ENCODE data around the gene PSMB10. TPM values are rescaled to one million over a fixed set of nuclear protein-coding genes. Genes with fewer than 3 reads are reported as not detected.
A peak's percentile ranks its signal among the peaks of the same experiment; 100 is the strongest.
"Not testable (repeated sequence)": the region's sequence is repeated elsewhere in the genome, so short reads cannot be mapped to it uniquely, and the experiment has no call there.

Gene PSMB10
- total RNA-seq, 1 experiment from 2014 or later: 24.5 TPM

DNA sequence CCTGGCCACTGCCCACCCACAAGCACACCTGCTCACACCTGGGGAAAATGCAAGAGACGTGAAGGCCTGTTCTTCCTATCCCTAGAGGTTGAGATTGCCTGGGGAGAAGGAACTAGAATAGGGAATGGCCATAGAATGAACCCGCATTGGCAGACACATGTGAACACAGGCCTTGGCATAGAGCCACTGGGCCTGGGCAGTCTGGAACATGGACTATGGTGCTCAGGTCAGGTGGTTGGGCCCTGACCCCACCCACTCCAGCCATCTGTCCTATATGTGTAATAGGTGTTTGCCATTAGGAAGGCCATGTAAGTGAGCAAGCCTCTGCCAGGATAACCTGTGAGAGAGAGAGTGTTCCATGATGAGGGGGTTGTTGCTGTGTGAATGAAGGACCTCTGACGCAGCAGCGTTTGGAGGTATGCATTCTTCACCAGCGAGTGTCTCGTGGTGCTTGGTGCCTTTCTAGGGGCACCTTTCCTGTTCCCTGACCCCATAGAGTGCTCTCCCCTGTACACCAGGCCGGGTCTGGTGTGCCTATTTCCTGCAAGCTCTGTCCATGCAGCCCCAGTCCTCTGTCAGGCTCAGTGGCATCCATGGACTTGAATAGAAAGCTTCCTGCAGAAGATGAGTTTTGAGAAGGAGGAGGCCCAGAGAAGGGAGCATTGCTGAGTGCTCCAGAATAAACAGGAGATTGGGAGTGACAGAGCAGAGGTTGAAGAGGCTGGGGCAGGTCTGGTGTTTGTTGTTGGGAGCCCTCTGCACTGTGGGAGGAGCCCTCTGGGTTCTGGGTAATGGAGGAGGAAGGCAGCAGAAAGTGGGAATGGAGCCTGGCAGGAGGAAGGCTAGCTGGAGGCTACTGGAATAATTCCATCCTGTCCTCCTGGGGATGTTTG is 20.6 kb downstream of the PSMB10 start:
- no CpG with 5 or more reads among the region's 7 CpGs for whole genome bisulfite sequencing (ENCODE audit: extremely low coverage, insufficient read length, low lambda C conversion rate)
- no peaks in the 10 kb centered on the region for H3K9me3 Mint-ChIP-seq
- no peak overlapping the region for H3T11ph ChIP-seq (ENCODE audit: low read length)
- H3K14ac ChIP-seq (ENCODE audit: insufficient read depth, low read length): no peak overlapping the region
- no peak overlapping the region for H3K4me3 Mint-ChIP-seq
- no peaks in the 10 kb centered on the region for H3K9me3 ChIP-seq (ENCODE audit: control insufficient read depth, low read depth, low read length)
- H3K4me2 ChIP-seq (ENCODE audit: insufficient read depth, insufficient read length, low read length): no peak overlapping the region
- H3K23ac ChIP-seq (ENCODE audit: insufficient read length, low read depth, low read length): no peak overlapping the region
- no peak overlapping the region for H3K18ac ChIP-seq (ENCODE audit: insufficient read length, low read depth, low read length)
- peaks cover 12 to 23% of the 10 kb centered on the region in 2 experiments for H3K4me1 Mint-ChIP-seq
- no peak overlapping the region for H2AK5ac ChIP-seq (ENCODE audit: insufficient read length, low read length)
- no peaks in the 10 kb centered on the region; the same call in 1 of the 2 replicates for H3K27me3 Mint-ChIP-seq (ENCODE audit: low read depth)
- H3K4me1 ChIP-seq (ENCODE audit: insufficient read depth, low read length): peaks cover 7% of the 10 kb centered on the region; the same call in 1 of the 2 replicates
- H3K9ac ChIP-seq (ENCODE audit: extremely low read depth, insufficient read length, low read length): no peak overlapping the region
- no peaks in the 10 kb centered on the region for H4K20me1 ChIP-seq (ENCODE audit: control insufficient read depth, insufficient read depth, insufficient read length)
- H3K23me2 ChIP-seq (ENCODE audit: insufficient read length, low read depth, low read length, poor library complexity, severe bottlenecking): no peaks in the 10 kb centered on the region
- no peak overlapping the region for H4K91ac ChIP-seq (ENCODE audit: insufficient read length, low read depth, low read length)
- H4K5ac ChIP-seq (ENCODE audit: insufficient read length, low read depth, low read length): no peak overlapping the region
- H3K79me1 ChIP-seq (ENCODE audit: insufficient read depth, low read depth, low read length, poor library complexity, severe bottlenecking): no peaks in the 10 kb centered on the region
- H3K27ac ChIP-seq (ENCODE audit: insufficient read length, low read depth, low read length): no peak overlapping the region
- H2BK5ac ChIP-seq (ENCODE audit: insufficient read length, low read length): no peak overlapping the region
- no peak overlapping the region for H2AFZ ChIP-seq (ENCODE audit: low read length)
- H2BK12ac ChIP-seq (ENCODE audit: insufficient read length, low read depth, low read length): no peak overlapping the region
- no peak overlapping the region for H3K56ac ChIP-seq (ENCODE audit: insufficient read length, low read depth, low read length)
- no peak overlapping the region for H4K8ac ChIP-seq (replicated peaks; ENCODE audit: insufficient read length, low read depth, low read length)
- DNase-seq: no peak
- H3K27me3 ChIP-seq (ENCODE audit: insufficient read depth, low read length): no peaks in the 10 kb centered on the region
- H3K27ac Mint-ChIP-seq: peak overlapping the region in 2 of 3 experiments; percentile 45 to 88; a peak in 4 of 7 replicates
- H3K4ac ChIP-seq (ENCODE audit: low read depth, low read length): no peak overlapping the region
- H2BK15ac ChIP-seq (ENCODE audit: low read depth, low read length): no peak overlapping the region
- H3K79me2 ChIP-seq (ENCODE audit: insufficient read depth, low read length): no peaks in the 10 kb centered on the region
- H3K36me3 Mint-ChIP-seq (ENCODE audit: insufficient read depth in 1 of 3, low read depth in 3 of 3): peaks cover 5 to 29% (median 8%) of the 10 kb centered on the region in 3 experiments; a peak in 6 of 7 replicates
- TF ChIP-seq, protein P1, sequence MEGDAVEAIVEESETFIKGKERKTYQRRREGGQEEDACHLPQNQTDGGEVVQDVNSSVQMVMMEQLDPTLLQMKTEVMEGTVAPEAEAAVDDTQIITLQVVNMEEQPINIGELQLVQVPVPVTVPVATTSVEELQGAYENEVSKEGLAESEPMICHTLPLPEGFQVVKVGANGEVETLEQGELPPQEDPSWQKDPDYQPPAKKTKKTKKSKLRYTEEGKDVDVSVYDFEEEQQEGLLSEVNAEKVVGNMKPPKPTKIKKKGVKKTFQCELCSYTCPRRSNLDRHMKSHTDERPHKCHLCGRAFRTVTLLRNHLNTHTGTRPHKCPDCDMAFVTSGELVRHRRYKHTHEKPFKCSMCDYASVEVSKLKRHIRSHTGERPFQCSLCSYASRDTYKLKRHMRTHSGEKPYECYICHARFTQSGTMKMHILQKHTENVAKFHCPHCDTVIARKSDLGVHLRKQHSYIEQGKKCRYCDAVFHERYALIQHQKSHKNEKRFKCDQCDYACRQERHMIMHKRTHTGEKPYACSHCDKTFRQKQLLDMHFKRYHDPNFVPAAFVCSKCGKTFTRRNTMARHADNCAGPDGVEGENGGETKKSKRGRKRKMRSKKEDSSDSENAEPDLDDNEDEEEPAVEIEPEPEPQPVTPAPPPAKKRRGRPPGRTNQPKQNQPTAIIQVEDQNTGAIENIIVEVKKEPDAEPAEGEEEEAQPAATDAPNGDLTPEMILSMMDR (conservative IDR thresholded peaks at IDR 0.05): no peak
- H2BK120ac ChIP-seq (ENCODE audit: low read depth, low read length, poor library complexity, severe bottlenecking): no peak overlapping the region
- no peak overlapping the region for H2BK20ac ChIP-seq (ENCODE audit: low read depth, low read length, poor library complexity, severe bottlenecking)

DNA sequence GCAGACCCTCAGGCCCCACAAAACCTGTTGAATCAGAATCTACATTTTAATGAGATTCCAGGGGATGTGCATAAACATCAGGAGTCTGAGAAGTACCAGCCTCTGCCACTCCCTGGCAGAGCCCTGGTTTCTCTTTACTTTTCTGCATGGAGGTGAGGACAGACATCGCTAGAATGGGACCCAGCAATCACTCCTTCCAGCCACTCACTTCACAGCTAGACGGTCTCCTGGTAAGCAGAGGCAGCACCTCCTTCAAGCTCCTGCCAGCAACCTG is 21.2 kb downstream of the PSMB10 start:
- H4K5ac ChIP-seq (ENCODE audit: insufficient read length, low read depth, low read length); H3K9me3 Mint-ChIP-seq; H2AFZ ChIP-seq (ENCODE audit: low read length); H2BK20ac ChIP-seq (ENCODE audit: low read depth, low read length, poor library complexity, severe bottlenecking); DNase-seq; H3T11ph ChIP-seq (ENCODE audit: low read length); H3K56ac ChIP-seq (ENCODE audit: insufficient read length, low read depth, low read length); H3K9me3 ChIP-seq (ENCODE audit: control insufficient read depth, low read depth, low read length); H2BK12ac ChIP-seq (ENCODE audit: insufficient read length, low read depth, low read length); H4K91ac ChIP-seq (ENCODE audit: insufficient read length, low read depth, low read length); H3K27me3 ChIP-seq (ENCODE audit: insufficient read depth, low read length); H3K27ac ChIP-seq (ENCODE audit: insufficient read length, low read depth, low read length); H3K79me1 ChIP-seq (ENCODE audit: insufficient read depth, low read depth, low read length, poor library complexity, severe bottlenecking); H3K18ac ChIP-seq (ENCODE audit: insufficient read length, low read depth, low read length); H2BK5ac ChIP-seq (ENCODE audit: insufficient read length, low read length); H3K4ac ChIP-seq (ENCODE audit: low read depth, low read length); H2AK5ac ChIP-seq (ENCODE audit: insufficient read length, low read length); H2BK15ac ChIP-seq (ENCODE audit: low read depth, low read length); H4K8ac ChIP-seq (replicated peaks; ENCODE audit: insufficient read length, low read depth, low read length); H3K9ac ChIP-seq (ENCODE audit: extremely low read depth, insufficient read length, low read length); H3K4me1 ChIP-seq (ENCODE audit: insufficient read depth, low read length); H3K23me2 ChIP-seq (ENCODE audit: insufficient read length, low read depth, low read length, poor library complexity, severe bottlenecking); H3K79me2 ChIP-seq (ENCODE audit: insufficient read depth, low read length); H2BK120ac ChIP-seq (ENCODE audit: low read depth, low read length, poor library complexity, severe bottlenecking); H3K4me2 ChIP-seq (ENCODE audit: insufficient read depth, insufficient read length, low read length); H3K23ac ChIP-seq (ENCODE audit: insufficient read length, low read depth, low read length); H3K27me3 Mint-ChIP-seq (ENCODE audit: low read depth); H3K14ac ChIP-seq (ENCODE audit: insufficient read depth, low read length); H4K20me1 ChIP-seq (ENCODE audit: control insufficient read depth, insufficient read depth, insufficient read length): not testable (repeated sequence)
- no CpG with 5 or more reads among the region's 2 CpGs for WGBS (ENCODE audit: extremely low coverage, insufficient read length, low lambda C conversion rate)
- peak overlapping the region in 1 of 3 experiments; percentile 41; a peak in 2 of 7 replicates for H3K27ac Mint-ChIP-seq
- H3K4me1 Mint-ChIP-seq: peaks cover 12 to 23% of the 10 kb centered on the region in 2 experiments
- H3K36me3 Mint-ChIP-seq (ENCODE audit: insufficient read depth in 1 of 3, low read depth in 3 of 3): peaks cover 5 to 30% (median 8%) of the 10 kb centered on the region in 3 experiments; a peak in 6 of 7 replicates
- peak overlapping the region in 1 of 2 experiments; percentile 62; a peak in 2 of 5 replicates for H3K4me3 Mint-ChIP-seq
